Urinary bladder (tissue), 4 donors: Measurements from ENCODE around the gene HSPA4. TPM values are rescaled to one million over a fixed set of nuclear protein-coding genes. Genes with fewer than 3 reads are reported as not detected.

Experiments used
- DNase-seq: peaks from one replicate; pipeline ENCODE4 v3.0.0-alpha.2; 2015; ENCODE audit errors: extremely low spot score
- H3K27ac ChIP-seq: one replicate; pipeline ENCODE4 v1.5.1; 2013; ENCODE audit warnings: low read depth, mild to moderate bottlenecking, moderate library complexity
- H3K36me3 ChIP-seq: one replicate; pipeline ENCODE4 v1.6.1; 2013; ENCODE audit warnings: mild to moderate bottlenecking, moderate library complexity; ENCODE audit not compliant: insufficient read depth
- H3K4me1 ChIP-seq: one replicate; pipeline ENCODE4 v1.6.1; 2013; ENCODE audit warnings: mild to moderate bottlenecking, moderate library complexity; ENCODE audit not compliant: insufficient read depth
- H3K4me3 ChIP-seq: one replicate; pipeline ENCODE4 v1.5.1; 2013; ENCODE audit warnings: low read depth, low read length
- WGBS: extraction: QIAGEN DNeasy Blood & Tissue Kit; methylation state at CpG from one replicate; pipeline ENCODE4 v1.1.7; 2013; 5-methylcytosine and 5-hydroxymethylcytosine counted together
- polyA plus RNA-seq: library from polyadenylated mRNA; stranded (reverse); fragments of 200-250 nt; gene quantifications from one replicate; pipeline ENCODE4 v1.2.3, GENCODE V29; 2013
- small RNA-seq: library from RNA; depleted of rRNA; stranded (forward); fragments of <200 nt; gene quantifications from one replicate; pipeline ENCODE3, GENCODE V24; 2014
- total RNA-seq: library from RNA; depleted of rRNA; stranded (reverse); fragments of >200 nt; gene quantifications from one replicate; pipeline ENCODE4 v1.2.3, GENCODE V29; 2014
- donor health status: healthy with polysubstance abuse.
- donor health status: healthy.

HSPA4 gene
- total and polyA plus RNA-seq, 2 donors: 32.4 to 79.2 TPM

GRCh38 chr5:133150909-133151544 is 99.2 kb downstream of the HSPA4 start:
- H3K27ac ChIP-seq: no peak overlapping the region
- no peaks in the 10 kb centered on the region for H3K4me1 ChIP-seq
- H3K36me3 ChIP-seq: no peaks in the 10 kb centered on the region
- WGBS: 96% methylated on average over 6 of the region's 6 CpGs
- no peak for DNase-seq
- H3K4me3 ChIP-seq: no peak overlapping the region

GRCh38 chr5:133154274-133155075 is 102.7 kb downstream of the HSPA4 start:
- WGBS: 92% methylated on average over 12 of the region's 12 CpGs
- H3K27ac ChIP-seq: no peak overlapping the region
- H3K4me1 ChIP-seq: no peaks in the 10 kb centered on the region
- DNase-seq: no peak
- H3K4me3 ChIP-seq: no peak overlapping the region
- H3K36me3 ChIP-seq: no peaks in the 10 kb centered on the region

GRCh38 chr5:133155326-133155969 is 103.6 kb downstream of the HSPA4 start:
- WGBS: 63% methylated on average over 4 of the region's 4 CpGs
- Histone ChIP-seq H3K4me3 (no peak overlapping the region), H3K36me3 (no peaks in the 10 kb centered on the region), H3K4me1 (no peaks in the 10 kb centered on the region), H3K27ac (no peak overlapping the region)
- no peak for DNase-seq

Small RNA genes lying within 50 kb of the gene (small RNA-seq; reads per million reads assigned to genes)
- not detected for gene AC113410.1
- gene AC113410.3: not detected

Other genes starting within 250 kb of the HSPA4 start
- gene SOWAHA, start 238.7 kb upstream of the HSPA4 start, total RNA-seq: 0.48 TPM
- 0.65 TPM for gene SOWAHA, start 238.7 kb upstream of the HSPA4 start, polyA plus RNA-seq
- 7.2 TPM for gene SHROOM1, start 221.4 kb upstream of the HSPA4 start, total RNA-seq
- gene SHROOM1, start 221.4 kb upstream of the HSPA4 start, polyA plus RNA-seq: 48.3 TPM
- 0.26 TPM for gene GDF9, start 185.5 kb upstream of the HSPA4 start, total RNA-seq
- gene GDF9, start 185.5 kb upstream of the HSPA4 start, polyA plus RNA-seq: 0.65 TPM
- 85.7 TPM for gene UQCRQ, start 185.4 kb upstream of the HSPA4 start, total RNA-seq
- gene UQCRQ, start 185.4 kb upstream of the HSPA4 start, polyA plus RNA-seq: 257 TPM
- gene LEAP2, start 178.3 kb upstream of the HSPA4 start, total RNA-seq: 3.0 TPM
- 5.6 TPM for gene LEAP2, start 178.3 kb upstream of the HSPA4 start, polyA plus RNA-seq
- 89.8 TPM for gene AFF4, start 88.4 kb upstream of the HSPA4 start, total RNA-seq
- 26.9 TPM for gene AFF4, start 88.4 kb upstream of the HSPA4 start, polyA plus RNA-seq
- gene ZCCHC10, start 25.5 kb upstream of the HSPA4 start, total RNA-seq: 24.1 TPM
- gene ZCCHC10, start 25.5 kb upstream of the HSPA4 start, polyA plus RNA-seq: 19.8 TPM